NCI-H187 (cell line): ENCODE measurements around the gene OSBPL3.

Experiments
- DNase-seq, 2 experiments: peaks; one replicate each; lab custom pipeline; 2025; lab: John Stamatoyannopoulos, UW

OSBPL3 gene

DNA sequence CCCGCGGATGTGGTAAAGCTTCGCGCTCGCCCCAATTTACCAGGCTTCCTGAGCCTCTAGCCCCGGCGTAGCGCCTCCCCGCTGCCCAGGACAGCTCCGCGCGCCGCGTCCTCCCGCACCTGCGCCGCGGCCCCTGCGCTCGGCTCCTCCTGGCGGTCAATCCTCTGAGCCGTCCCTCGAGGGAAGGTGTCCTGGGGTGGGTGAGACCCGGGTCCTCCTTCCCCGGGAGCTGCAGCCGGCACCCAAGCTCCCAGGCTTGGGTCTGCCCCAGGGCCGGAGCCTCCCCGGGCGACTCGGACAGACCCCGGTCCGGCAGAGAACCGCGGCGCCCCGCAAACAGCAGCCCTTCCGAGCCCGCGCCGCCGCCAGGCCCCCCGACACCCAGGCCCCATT lies 512 bp downstream of the OSBPL3 start:
- no peak for DNase-seq

DNA sequence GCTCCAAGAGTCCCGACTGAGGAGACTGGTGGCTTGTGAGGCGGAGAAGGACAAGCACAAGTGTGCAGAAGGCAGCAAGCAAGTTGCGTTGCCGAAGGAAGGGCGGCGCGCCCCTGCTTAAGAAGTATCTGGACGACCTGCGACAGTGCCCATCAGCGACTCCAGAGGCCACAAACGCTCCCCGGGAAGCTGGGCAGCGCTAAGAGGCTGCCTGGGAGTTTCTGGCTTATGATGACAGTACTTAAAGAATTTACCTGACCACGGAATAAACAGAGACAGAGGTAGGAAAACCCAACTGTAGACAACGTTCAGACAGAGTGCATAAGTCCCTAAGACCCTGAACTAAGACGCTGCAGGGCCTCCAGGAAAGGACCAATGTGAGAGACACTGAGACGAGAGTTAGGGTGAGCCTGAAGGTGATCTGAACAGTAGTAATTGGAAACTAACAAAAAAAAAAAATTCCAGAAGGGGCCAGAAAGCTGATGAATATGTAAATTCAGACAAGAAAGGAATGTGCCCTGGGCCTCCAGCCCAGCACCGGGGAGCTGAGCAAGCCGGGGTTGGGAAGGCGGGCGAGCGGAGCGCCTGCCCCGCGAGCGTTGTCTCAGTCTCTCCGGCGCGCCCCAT lies 1.0 kb downstream of the OSBPL3 start:
- no peak for DNase-seq

DNA sequence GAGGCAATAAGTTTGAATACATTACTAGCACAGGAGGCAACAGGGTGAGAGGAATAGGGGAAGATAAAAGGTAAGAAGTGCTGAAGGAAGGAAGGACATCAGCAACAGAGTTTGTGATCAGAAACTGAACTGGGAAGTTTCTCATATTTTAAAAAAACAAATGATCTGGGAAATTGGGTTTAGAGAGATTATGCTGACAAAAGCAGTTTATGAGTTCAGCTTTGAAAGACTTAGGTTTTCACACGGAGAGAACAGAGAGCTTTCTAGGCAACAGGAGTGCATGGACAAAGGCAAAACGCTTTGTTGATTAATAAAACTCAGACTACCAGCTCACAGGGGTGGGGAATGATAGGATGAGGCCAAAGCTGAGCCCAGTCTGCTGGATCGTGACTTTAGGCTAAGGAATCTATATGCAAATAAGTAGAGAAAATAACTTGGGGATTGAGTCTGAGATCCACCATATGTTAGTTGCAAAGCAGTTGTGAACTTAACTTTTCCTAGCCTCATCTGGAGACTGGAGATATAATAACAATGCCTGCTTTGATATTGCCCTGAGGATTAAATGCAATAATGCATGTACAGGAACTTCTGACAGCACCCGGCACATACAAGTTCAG lies 4.2 kb downstream of the OSBPL3 start:
- no peak for DNase-seq

DNA sequence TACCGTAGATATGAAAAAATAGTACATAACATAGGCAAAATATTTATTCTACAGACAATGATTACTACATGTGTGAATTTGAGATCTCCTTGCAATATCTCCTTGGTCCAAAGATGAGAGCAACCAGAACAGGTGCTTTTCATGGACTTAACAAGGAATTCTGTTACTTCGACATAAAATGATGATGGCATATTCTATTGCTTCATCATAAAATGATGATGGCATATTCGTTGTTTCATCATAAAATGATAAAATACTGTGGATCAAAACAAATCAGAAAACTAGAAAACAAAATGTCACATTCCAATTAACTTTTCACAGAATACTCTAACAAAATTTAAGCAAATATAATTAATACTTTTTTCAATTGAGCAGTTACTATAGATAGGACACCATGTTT lies 4.8 kb downstream of the OSBPL3 start:
- DNase-seq = no peak

DNA sequence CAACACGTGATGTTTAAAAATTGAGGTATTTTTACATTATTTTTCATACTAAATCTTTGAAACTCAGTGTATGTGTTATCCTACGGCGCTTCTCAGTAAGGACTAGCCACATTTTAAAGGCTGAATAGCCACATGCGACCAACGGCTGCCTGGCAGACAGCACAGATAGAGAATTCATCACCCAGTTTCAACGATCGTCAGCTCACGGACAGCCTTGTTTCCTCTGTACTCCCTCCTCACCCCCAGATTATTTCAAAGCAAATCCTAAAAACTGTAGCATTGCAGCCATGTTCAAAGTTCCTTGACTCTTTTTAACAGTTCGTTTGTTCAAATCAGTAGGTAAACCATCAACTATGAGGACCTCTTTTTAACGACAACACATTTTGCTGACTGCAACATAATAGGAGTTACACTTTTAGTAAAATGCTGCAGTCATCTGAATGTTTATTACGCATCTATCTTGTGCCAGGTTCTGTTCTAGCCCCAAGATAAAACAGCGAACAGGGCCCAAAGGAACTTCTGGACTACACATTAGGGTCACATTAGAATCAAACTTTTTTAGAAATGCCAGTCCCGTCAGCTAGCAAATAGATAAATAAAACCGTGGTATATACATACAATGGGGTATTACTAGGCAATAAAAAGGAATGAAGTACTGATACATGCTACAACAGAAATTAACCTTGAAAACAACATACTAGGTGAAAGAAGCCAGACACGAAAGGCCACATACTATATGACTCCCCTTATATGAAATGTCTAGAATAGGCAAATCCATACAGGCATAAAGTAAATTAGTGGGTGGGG lies 5.7 kb downstream of the OSBPL3 start:
- no peak for DNase-seq

DNA sequence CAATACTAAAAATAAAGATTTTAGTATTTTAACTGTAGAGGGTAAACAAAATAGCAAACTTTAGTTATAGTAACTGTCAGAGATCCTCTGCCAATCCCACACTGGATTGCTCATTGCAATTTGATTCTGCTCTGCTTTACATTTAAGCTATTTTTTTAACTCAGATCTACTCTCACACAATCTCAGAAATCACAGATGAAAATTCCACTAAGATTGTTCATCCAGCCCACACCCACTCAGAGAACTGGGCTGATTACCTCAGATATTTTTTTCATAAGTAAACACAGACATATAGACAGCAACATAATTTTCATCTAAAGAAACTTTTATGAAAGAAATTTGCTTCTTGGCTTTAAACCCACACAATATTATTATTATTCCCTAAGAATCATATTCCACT lies 7.0 kb downstream of the OSBPL3 start:
- no peak for DNase-seq

DNA sequence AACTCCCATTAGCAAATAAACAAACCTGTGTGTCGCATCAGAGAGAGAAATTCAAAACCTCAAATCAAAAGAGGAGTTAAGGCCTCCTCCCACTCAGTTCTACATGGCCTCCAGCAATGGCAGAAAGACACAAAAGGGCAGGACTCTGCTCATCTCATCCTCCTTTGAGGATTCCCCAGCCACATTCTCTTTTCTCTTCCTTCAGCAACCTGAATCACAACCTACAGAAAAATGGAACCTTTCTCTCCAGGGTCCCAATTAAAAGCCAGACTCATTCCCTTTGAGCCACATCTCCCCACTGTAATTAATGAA lies 7.9 kb downstream of the OSBPL3 start:
- DNase-seq = no peak

DNA sequence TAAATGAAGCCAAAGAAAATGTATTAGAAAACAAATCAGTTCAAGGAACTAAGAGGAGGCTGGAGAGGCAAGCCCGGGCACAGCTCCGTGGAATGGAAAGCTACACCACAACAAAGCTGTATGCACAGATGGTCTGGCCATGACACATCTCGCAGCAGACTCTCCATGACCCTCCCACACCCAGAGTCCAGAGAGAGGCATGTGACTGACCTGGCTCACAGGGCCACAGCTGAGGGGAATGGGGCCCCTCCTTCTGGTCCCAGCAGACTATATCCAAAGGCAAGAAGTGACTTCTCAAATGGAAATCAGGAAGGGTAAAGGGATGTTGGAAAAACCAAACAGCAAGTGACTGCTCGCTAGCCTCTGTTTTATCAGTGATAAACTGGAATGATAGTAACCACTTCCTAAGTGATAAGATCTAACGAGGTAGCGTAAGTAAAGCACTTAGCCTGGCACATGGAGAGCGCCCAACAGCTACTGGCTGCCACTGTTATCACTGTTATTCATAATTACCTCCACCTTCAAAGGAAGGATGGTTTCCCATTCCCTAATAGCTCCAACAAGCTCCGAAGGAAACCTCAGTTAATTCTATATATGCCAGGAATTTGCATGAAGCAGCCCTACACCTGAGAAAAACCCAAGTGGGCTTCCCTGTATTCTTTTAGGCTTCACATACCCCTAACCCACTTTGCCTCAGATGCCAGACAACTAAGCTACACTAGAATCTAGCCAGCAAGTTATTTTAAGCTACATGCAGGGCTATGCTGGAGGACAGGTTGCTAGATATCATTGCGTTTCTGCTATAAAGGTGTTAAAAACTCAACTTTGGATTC lies 8.4 kb downstream of the OSBPL3 start:
- DNase-seq = no peak

DNA sequence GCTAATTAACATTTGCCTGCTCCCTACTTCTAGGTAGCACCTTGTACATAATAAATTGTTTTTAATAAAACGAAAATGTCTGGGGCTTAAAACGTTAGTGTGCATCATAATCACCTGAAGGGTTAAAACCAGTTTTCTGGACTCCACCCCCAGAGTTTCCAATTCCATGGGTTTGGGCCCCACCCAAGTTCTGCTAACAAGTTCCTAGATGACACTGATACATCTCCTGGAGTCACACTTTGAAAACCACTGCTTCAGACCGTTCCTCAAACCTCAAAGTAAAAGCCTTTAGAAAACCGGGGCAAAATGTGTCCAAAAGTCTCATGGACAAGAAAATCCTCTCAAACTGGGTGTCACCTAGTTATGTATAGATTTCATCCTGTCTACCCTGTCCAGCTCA lies 9.3 kb downstream of the OSBPL3 start:
- DNase-seq = no peak

DNA sequence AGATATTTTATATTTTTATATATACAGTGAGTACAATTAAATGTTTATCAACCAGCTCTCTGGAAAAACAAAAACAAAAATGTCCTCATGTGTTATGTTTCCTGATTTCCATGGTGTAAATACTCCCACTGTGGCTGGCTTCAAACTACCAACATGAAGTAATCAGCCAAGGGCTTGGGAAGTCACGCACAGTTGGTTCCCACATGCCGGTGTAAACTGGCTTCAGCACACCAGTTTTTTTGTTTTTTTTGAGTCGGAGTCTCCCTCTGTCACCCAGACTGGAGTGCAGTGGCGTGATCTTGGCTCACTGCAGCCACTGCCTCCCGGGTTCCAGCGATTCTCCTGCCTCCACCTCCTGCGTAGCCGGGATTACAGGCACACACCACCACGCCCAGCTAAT lies 11.8 kb downstream of the OSBPL3 start:
- DNase-seq = no peak

DNA sequence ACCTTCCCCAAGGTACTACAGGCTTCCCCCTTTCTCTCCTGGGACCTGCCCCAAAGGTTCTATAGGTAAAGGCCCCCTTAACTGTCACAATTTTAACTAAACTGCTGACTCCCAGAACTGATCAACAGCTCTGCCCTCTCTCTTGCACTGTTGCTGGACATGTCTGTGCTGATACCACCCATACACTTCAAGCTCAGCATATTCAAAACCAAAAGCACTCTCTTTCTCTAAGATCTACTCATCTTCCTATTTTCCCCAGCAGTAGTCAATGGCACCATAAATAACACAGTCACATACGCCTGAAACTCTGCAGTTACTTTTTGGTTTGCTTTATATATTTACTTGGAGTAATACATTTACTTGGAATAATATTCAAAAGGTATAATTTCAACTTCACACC lies 12.3 kb downstream of the OSBPL3 start:
- DNase-seq = no peak

DNA sequence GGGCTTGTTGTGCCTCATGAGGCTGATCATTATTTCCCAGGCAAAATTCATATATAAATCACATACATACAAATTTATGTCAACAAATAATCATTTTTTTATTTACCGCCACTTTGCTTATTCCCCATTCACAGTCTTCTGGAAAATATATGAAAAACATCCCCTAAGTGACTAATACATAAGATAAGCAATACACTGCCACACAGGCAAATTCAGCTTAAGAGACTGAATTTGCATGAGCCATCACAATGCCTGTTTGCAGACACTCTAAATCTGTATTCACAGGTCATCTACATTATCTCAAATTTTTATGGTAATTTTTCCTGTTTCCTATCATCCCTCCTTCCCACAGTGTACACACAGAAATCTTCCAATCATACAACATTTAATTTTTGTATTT lies 13.2 kb downstream of the OSBPL3 start:
- DNase-seq = no peak

DNA sequence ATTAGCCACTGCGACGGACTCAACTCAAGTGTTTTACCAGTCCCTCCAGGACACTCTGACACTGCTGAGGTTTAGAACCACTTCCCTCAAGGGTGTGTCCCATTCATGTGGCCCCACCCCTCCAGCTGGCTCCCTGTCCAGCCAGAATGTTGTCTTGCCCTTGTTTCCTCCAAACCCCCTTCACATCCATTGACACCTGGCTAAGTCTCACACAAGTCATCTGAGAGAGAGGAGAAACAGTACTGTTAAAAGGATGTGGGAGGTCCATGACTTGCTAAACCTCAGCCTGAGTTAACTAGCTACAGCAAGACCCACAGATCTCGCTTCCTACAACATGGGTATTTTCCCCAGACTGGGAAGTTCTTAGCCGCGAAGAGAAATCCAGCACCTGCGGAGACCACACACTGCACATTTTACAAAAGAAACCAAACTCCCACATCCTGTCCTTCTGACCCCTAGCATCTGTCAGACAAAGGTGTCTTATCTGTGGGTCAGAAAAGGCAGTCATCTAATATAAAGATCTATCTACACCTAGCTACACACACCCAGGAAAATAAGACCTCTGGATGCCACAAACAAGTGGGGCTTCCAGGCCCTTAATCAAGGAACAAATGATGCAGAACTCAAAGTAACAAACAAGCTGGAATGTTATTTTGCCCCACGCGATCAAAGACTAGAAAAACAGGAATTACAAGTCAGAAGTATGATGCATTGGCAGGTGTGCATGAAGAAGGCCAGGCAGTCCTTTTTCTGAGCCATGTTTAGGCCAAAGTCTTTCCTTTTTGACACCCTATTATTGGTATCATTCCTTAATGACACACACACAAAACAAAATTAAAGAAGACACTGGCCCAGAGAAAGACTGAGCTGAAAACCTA lies 13.9 kb downstream of the OSBPL3 start:
- DNase-seq = no peak

DNA sequence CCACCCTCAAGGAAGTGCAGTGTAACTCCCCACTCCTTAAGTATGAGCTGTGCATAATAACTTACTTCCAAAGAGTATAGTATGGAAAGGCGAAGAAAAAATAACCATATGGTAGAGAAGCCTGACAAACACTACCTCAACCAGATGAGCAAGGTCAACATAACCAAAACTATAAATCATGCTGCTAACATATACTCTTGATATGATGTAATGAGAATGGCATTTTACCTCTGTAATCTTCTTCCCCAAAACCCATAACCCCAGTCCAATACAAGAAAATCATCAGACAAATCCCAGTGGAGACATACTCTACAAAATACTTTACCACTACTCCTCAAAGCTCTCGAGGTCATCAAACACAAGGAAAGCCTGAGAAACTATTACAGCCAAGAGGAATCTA lies 15.8 kb downstream of the OSBPL3 start:
- no peak for DNase-seq

DNA sequence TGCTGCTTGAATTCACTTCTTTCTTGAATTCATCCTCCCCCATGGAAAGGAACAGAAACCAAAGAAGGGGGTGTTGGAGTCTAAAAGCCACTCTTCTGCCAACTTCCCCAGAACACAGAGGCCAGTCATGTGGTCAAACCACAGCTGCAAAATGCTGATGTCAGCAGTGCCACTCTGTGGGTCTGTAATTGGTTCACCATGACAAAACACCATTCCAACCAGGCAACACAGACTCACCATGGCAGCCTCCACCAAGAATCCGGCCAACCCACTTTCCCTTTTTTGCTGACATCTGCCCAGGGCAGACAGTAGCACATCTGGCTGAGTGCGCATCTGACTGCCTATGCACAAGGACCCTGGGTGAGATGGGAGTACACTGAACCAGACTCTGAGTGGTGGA lies 16.8 kb downstream of the OSBPL3 start:
- no peak for DNase-seq

DNA sequence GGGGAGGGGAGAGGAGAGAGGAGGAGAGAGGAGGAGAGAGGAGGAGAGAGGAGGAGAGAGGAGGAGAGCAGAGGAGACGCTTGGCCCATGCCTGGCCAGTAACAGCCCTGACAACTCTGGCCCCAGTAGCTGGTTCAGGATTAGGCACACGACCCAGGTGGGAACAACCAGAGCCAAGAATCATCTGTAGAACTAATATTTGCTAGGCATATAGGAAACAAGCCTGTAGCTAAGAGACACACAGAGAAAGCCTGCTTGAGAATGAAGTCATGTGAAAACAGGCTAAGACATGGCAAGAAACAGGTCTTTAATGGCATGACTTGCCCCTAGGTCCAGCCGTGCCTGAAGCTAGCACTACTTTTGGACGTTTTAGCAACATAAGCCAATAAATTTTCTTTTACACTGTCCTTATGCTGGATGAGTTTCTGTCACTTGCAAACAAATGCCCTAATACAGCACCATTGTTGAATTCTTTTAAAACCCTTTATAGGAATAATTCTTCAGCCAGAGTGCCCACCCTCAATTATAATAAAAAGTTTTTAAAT lies 17.5 kb downstream of the OSBPL3 start:
- no peak for DNase-seq

DNA sequence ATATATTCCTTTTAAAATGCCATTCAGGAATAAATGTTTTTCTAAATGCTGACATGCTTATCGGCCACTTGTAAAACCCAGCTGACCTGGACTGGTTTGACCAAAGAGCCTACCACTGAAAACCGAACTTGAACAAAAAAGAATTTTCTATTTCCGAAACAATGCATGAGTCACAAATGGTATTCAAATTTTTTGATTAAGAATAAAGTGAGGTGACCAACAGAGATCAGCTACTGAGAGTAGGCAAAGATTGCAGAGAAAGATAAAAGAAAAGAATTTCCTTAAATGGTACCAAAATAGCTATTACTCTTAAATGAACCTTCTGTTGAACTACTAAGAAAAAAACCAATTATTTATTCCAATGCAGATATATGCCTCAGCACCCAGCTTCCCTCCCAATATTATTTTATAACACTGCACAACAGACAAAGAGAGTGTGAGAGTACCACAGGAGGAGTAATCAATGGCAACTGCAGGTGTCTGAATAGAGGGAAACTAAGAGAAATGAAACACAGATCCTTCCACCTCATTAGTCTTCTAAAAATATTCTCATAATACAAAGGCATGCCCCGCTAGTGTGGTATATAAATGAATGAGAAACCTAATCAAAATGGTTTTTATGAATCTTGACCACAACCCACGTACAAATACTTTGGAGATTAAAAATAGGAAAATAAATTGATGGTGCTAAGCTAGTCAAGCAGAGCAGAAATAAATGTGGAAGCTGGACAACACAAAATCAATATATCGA lies 20.1 kb downstream of the OSBPL3 start:
- DNase-seq = no peak

DNA sequence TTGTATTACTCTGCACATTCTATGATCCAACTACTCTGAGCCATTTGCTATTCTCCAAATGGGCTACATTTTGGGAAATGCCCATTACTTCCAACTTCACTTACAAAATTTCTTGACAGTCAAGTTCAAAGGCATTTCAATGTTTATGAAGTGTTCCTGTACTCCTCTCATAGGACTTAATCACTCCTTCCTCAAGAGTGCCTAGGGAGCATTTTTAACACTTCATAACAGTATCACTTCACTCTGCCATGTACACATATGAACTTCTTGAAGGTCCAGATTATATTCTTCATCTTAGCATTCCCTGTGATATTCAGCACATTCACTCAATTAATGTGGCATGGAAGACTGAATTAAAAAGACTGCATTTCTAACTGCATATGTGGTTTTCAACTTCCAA lies 21.6 kb downstream of the OSBPL3 start:
- no peak for DNase-seq

DNA sequence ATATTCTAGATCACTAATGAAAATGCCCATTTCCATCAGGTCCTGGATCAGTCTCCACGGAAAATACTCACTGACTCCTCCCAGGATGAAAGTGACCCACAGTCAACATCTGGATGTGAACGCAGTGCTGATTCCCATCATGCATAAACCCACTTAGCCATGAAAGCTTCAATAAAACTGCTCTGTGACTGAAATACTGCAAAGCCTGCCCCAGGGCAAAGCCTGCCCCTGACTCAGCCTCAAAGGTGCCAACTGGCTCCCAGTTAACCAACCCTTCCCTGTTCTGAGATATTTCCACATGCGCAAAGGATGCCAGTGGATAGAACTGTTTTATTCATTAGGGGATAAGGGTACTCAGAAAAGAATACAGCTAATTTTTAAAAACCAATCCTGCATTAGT lies 24.0 kb downstream of the OSBPL3 start:
- DNase-seq = no peak

DNA sequence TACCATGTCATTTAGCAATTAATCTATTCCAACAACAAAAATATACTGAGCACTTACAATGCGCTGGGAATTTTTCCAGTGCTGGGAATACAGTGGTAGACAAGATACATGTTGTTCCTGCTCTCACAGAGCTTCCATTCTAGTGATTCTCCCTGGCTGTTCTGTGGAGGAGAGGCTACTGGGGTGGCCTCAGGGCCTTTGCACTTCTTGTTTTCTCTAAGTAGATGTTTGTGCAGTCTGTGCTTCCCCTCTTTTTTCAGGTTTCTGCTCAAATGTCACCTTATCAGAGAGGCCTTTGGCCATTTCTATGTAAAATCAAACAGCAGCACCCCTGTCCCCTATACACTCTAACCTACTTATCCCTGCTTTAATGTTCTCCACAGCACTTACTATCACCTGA lies 24.7 kb downstream of the OSBPL3 start:
- no peak for DNase-seq

DNA sequence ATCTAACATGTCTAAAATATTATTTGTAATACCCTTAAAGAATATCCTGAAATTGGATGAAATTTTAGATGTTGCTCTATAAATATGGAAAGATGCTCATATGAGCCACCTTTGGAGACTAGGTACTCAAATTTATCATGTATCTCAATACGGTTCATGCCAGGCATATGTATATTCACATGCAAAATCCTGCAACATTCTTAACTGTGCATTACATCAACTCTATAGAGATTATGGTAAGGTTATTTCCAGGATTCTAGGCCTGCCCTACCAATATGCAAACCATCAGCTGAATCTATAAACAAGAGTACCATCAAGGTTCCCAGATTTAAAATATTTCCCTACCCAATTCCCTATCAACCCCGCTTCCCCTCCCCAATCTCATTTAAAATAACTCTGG lies 27.5 kb downstream of the OSBPL3 start:
- no peak for DNase-seq
